Uterus (tissue), 4 donors: ENCODE measurements around the gene RNF215. TPM values are rescaled to one million over a fixed set of nuclear protein-coding genes. Genes with fewer than 3 reads are reported as not detected.
A peak's percentile ranks its signal among the peaks of the same experiment; 100 is the strongest.

Experiments used
- DNase-seq, 2 donors: peaks; one replicate each; pipeline ENCODE4 v3.0.0-alpha.2; 2019 to 2020
- H3K27ac ChIP-seq, 2 donors: fragments of 200-600 bp; sonication (generic); 1 replicate in 1 of 2; 2 replicates in 1 of 2; pipeline ENCODE4 v1.5.1; 2016 to 2018
- H3K27me3 ChIP-seq, 2 donors: fragments of 200-600 bp; sonication (generic); one replicate each; pipeline ENCODE4 v1.5.1; 2018 to 2019; ENCODE audit warnings: control low read depth in 1 of 2
- H3K36me3 ChIP-seq, 2 donors: fragments of 200-600 bp; sonication (generic); one replicate each; pipeline ENCODE4 v1.5.1; 2019; ENCODE audit warnings: control low read depth in 1 of 2
- H3K4me1 ChIP-seq, 2 donors: fragments of 200-600 bp; sonication (generic); one replicate each; pipeline ENCODE4 v1.5.1; 2018 to 2019; ENCODE audit warnings: control low read depth in 1 of 2
- H3K4me3 ChIP-seq, 2 donors: fragments of 200-600 bp; sonication (generic); 1 replicate in 1 of 2; 2 replicates in 1 of 2; pipeline ENCODE4 v1.5.1; 2018 to 2019; ENCODE audit warnings: mild to moderate bottlenecking in 1 of 2
- H3K9me3 ChIP-seq, 2 donors: fragments of 200-600 bp; sonication (generic); one replicate each; pipeline ENCODE4 v1.5.1; 2019; ENCODE audit warnings: control low read depth in 1 of 2
- POLR2A ChIP-seq, 2 donors: fragments of 450-650 bp; IDR thresholded peaks; one replicate each; pipeline ENCODE4 v1.6.1; 2016; ENCODE audit warnings: antibody characterized with exemption in 2 of 2, mild to moderate bottlenecking in 1 of 2, moderate library complexity in 1 of 2
- intact Hi-C: fragments of 100-400 bp; cut with DNase I; formaldehyde crosslinking; loops from one replicate; pipeline ENCODE4 v1.15.1; 2023; ENCODE audit warnings: low total_unique reads
- total RNA-seq, 4 donors: library from RNA; depleted of rRNA in 3 of 4; stranded (reverse); fragments of >200 nt in 3 of 4; gene quantifications; one replicate each; pipeline versions ENCODE4 v1.1.0 to v1.2.4, GENCODE V29; 2014 to 2023
- TF ChIP-seq, protein P1 (sequence below), 4 experiments: fragments of 200-600 bp in 2 of 4; fragments of 450-650 bp in 2 of 4; sonication (generic) in 2 of 4; IDR thresholded peaks; one replicate each; pipeline ENCODE4 v1.5.1; 2016 to 2019; ENCODE audit warnings: antibody characterized with exemption in 4 of 4, mild to moderate bottlenecking in 2 of 4, moderate library complexity in 1 of 4
- donor health status: DM: yes; HTN: yes; CAD: no.

Gene RNF215
- total RNA-seq, 4 donors from 2014 or later, result 8.2 to 25.9 (median 18.9) TPM

DNA sequence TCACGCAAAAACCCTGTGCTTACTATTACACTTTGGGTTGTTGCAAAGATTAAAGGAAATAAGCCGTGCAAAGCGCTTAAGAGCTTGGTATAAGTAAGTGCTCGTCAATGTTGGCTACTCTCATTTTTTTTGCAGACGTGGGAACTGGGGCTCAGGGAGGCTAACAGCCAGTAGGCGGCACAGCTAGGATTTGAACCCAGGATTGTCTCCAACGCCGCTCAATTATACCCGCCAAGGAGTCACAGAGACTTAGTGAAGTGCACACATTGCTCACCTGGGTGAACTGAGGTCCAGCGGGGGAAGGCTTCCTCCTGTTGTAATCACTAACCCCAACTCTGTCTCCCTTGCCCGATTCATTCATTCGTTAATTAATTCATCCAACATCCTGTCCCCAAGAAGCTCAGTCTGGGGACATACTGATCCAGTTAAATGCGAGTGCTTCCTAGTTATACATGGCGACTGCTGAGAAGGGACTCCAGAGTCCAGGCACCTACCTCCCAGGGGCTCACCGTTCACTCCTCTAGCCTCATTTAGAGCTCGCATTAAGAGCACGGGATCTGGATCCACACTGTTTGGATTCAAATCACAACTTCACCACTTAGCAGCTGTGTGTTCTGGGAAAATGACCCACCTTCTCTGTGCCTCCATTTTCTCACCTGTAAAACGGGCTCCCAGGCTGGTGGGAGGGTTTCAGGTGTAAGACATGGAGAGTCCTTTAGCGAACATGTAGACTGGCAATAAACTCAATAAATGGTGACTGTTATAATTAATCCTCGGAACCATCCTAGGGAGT lies 37.5 kb upstream of the RNF215 start:
- Histone ChIP-seq H3K4me1 (peaks cover 0 to 21% of the 10 kb centered on the region in 2 donors), H3K27ac (peak overlapping the region; percentile 83 to 95)
- TF ChIP-seq, protein P1, sequence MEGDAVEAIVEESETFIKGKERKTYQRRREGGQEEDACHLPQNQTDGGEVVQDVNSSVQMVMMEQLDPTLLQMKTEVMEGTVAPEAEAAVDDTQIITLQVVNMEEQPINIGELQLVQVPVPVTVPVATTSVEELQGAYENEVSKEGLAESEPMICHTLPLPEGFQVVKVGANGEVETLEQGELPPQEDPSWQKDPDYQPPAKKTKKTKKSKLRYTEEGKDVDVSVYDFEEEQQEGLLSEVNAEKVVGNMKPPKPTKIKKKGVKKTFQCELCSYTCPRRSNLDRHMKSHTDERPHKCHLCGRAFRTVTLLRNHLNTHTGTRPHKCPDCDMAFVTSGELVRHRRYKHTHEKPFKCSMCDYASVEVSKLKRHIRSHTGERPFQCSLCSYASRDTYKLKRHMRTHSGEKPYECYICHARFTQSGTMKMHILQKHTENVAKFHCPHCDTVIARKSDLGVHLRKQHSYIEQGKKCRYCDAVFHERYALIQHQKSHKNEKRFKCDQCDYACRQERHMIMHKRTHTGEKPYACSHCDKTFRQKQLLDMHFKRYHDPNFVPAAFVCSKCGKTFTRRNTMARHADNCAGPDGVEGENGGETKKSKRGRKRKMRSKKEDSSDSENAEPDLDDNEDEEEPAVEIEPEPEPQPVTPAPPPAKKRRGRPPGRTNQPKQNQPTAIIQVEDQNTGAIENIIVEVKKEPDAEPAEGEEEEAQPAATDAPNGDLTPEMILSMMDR (IDR thresholded peaks at IDR 0.05), result no peak
- no peak for TF ChIP-seq POLR2A (IDR thresholded peaks at IDR 0.05)

DNA sequence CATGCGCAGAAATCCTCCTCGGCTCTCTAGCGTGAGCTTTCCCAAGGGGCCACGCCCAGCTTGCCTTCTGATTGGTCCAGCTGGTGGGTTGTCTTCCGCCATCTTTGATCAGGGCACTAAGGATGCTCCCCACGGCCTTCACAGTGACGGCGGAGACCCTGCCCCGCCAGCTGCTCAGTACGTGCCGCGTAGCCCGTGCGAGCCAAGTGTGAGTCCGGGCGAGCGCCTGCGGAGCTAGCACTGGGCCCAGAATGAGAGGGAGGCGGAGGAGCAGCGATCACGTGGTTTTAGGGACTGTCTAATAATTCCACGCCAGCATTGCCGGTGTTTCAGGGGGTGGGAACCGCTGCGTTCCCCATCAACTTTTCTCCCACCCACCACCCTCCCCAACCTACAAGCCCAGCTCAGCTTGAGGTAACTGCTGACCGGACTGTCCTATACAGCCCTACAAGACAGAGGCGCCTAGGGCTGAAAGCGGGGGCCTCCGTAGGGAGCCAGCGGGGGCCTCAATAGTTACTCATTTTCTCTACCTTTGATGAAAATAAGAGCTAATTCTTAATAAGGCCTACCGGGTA lies 36.8 kb upstream of the RNF215 start:
- Histone ChIP-seq H3K36me3 (no peaks in the 10 kb centered on the region), H3K9me3 (no peaks in the 10 kb centered on the region), H3K27ac (peak overlapping the region; percentile 83 to 95), H3K4me1 (peaks cover 0 to 21% of the 10 kb centered on the region in 2 donors), H3K4me3 (peak overlapping the region; percentile 64 to 65), H3K27me3 (no peaks in the 10 kb centered on the region)
- DNase-seq, result peak; percentile 99
- intact Hi-C loops, result no loop called here
- TF ChIP-seq, protein P1 (IDR thresholded peaks at IDR 0.05), result peak in 1 of 4 experiments; percentile 1
- peak; percentile 64 to 65 for TF ChIP-seq POLR2A (IDR thresholded peaks at IDR 0.05)

More for the DNA sequence above, 37.5 kb upstream of the RNF215 start:
- Histone ChIP-seq H3K27me3 (no peaks in the 10 kb centered on the region), H3K36me3 (no peaks in the 10 kb centered on the region), H3K9me3 (no peaks in the 10 kb centered on the region), H3K4me3 (peak overlapping the region; percentile 64 to 65)
- intact Hi-C loops, result no loop called here
- peak in 1 of 2 donors; percentile 22 for DNase-seq

DNA sequence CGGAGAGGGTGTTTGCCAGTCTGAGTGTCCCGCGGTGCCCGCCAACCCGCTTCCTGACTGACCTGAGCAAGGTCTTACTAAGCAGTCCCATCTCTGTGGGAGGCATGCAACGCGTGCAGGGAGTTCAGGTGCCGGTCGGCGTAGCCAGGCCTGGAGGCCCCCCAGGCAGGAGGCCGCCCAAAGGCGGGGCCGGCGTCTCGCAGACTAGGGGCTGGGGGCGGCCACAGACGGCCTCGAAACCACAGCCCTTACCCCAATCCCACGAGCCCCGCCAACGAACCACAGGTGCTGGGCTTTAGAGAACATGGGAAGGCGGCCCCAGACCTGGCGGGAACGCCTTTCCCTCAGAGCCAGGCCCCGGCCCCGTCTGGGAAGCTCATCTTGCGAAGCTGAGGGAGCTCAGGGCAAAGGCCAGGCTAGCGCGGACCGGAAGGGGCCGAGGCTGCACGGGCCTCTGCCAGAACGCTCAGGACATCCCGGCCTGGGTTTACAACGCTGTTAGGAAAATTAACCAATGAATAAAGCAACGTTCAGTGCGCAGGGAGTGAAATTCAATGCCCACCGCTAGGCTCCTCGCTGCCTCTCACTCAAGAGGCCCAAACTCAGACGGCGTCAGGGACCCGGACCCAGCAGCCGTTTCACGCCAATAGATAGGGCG lies 36.2 kb upstream of the RNF215 start:
- H3K4me3 ChIP-seq, result peak overlapping the region; percentile 64 to 65
- peak in 1 of 2 donors; percentile 53 for DNase-seq
- peak overlapping the region; percentile 83 to 95 for H3K27ac ChIP-seq
- peaks cover 0 to 21% of the 10 kb centered on the region in 2 donors for H3K4me1 ChIP-seq
- no peaks in the 10 kb centered on the region for H3K36me3 ChIP-seq
- no peaks in the 10 kb centered on the region for H3K9me3 ChIP-seq
- intact Hi-C loops, result no loop called here
- H3K27me3 ChIP-seq, result no peaks in the 10 kb centered on the region
- TF ChIP-seq POLR2A (IDR thresholded peaks at IDR 0.05), result peak in 1 of 2 donors; percentile 88
- TF ChIP-seq, protein P1 (IDR thresholded peaks at IDR 0.05), result peak in 2 of 4 experiments; percentile 15 to 34

DNA sequence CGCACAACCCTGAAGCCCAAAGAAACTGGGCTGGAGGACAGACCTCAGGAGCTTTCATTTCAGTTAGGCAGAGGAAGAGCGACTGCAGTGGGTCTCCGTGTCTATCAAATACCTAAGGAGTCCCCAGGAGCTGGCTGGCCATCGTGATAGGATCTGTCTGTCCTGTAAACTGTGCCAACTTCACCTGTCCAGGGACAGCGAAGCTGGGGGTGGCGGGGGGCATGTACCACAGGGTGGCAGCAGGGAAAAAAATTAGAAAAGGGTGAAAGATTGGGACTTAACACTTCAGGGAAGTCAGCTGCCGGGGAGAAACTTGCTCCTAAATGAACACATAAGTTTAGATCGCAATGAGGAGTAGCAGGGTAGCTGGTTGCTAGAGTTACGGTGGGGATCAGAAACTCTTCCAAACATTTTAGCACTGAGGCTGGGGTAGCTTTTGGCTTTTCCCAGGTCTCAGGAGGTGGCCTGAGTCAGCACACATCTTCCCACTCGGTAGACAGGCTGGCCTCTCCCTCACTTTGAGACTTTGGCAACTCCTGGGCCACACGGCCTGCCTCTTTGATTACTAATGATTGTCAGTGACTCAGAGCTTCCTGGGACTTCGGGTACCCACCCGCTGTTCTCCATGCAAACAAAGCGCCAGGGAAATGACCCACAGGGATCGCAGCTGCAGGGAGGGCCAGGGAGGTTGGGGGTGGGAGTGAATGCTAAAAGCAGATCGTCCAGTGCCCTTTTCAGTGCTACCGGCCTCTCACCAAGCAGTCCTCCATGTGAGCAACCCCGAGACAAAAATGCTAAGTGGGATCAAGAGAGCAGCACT lies 35.5 kb upstream of the RNF215 start:
- no peaks in the 10 kb centered on the region for H3K36me3 ChIP-seq
- peak; percentile 68 to 72 for DNase-seq
- H3K9me3 ChIP-seq, result no peaks in the 10 kb centered on the region
- peak overlapping the region; percentile 83 to 95 for H3K27ac ChIP-seq
- peak overlapping the region; percentile 64 to 65 for H3K4me3 ChIP-seq
- peak in 1 of 2 donors; percentile 7 for TF ChIP-seq POLR2A (IDR thresholded peaks at IDR 0.05)
- TF ChIP-seq, protein P1 (IDR thresholded peaks at IDR 0.05), result no peak
- H3K27me3 ChIP-seq, result no peaks in the 10 kb centered on the region
- intact Hi-C loops, result no loop called here
- peaks cover 0 to 21% of the 10 kb centered on the region in 2 donors for H3K4me1 ChIP-seq
